HEK293 (cell line): ENCODE measurements around the gene OPA3.

ENCODE experiments used
- GFI1B ChIP-seq: fragments of 450-650 bp; formaldehyde crosslinking; IDR thresholded peaks from 2 replicates; pipeline ENCODE4 v1.5.1; 2016; ENCODE audit warnings: missing biosample characterization, missing genetic modification characterization
- GLIS1 ChIP-seq: fragments of 450-650 bp; formaldehyde crosslinking; IDR thresholded peaks from 2 replicates; pipeline ENCODE4 v1.5.1; 2016; ENCODE audit warnings: missing biosample characterization, missing genetic modification characterization
- HIC1 ChIP-seq: fragments of 450-650 bp; formaldehyde crosslinking; IDR thresholded peaks from 2 replicates; pipeline ENCODE4 v1.5.1; 2016; ENCODE audit warnings: missing biosample characterization, missing genetic modification characterization
- HOXC10 ChIP-seq: sonication (generic); formaldehyde crosslinking; IDR thresholded peaks from 2 replicates; pipeline ENCODE4 v1.8.1; 2023; ENCODE audit warnings: mild to moderate bottlenecking, missing genetic modification reagents
- KLF16 ChIP-seq: fragments of 450-650 bp; formaldehyde crosslinking; IDR thresholded peaks from 2 replicates; pipeline ENCODE4 v1.5.1; 2017; ENCODE audit warnings: missing biosample characterization, missing genetic modification characterization
- MZF1 ChIP-seq: fragments of 450-650 bp; formaldehyde crosslinking; IDR thresholded peaks from 2 replicates; pipeline ENCODE4 v1.5.1; 2017; ENCODE audit warnings: missing biosample characterization, missing genetic modification characterization, borderline replicate concordance
- PRDM4 ChIP-seq: fragments of 450-650 bp; formaldehyde crosslinking; IDR thresholded peaks from 2 replicates; pipeline ENCODE4 v1.5.1; 2017; ENCODE audit warnings: missing biosample characterization, missing genetic modification characterization
- YY2 ChIP-seq: fragments of 450-650 bp; formaldehyde crosslinking; IDR thresholded peaks from 2 replicates; pipeline ENCODE4 v1.5.1; 2016; ENCODE audit warnings: missing biosample characterization, missing genetic modification characterization
- ZBTB26 ChIP-seq: fragments of 450-650 bp; formaldehyde crosslinking; optimal IDR thresholded peaks from 2 replicates; pipeline ENCODE3; 2016; ENCODE audit warnings: missing biosample characterization, mild to moderate bottlenecking, missing genetic modification characterization
- ZFHX2 ChIP-seq: fragments of 450-650 bp; formaldehyde crosslinking; conservative IDR thresholded peaks from 2 replicates; pipeline ENCODE4 v1.5.1; 2016; ENCODE audit warnings: missing biosample characterization, missing genetic modification characterization
- ZFP41 ChIP-seq: fragments of 450-650 bp; formaldehyde crosslinking; IDR thresholded peaks from 2 replicates; pipeline ENCODE4 v1.5.1; 2016; ENCODE audit warnings: missing biosample characterization, missing genetic modification characterization, borderline replicate concordance
- ZNF140 ChIP-seq: fragments of 450-650 bp; formaldehyde crosslinking; IDR thresholded peaks from 2 replicates; pipeline ENCODE4 v1.5.1; 2016; ENCODE audit warnings: missing biosample characterization, missing genetic modification characterization
- ZNF16 ChIP-seq: fragments of 450-650 bp; formaldehyde crosslinking; IDR thresholded peaks from 2 replicates; pipeline ENCODE4 v1.5.1; 2016; ENCODE audit warnings: low read depth, missing biosample characterization, missing genetic modification characterization
- ZNF24 ChIP-seq: fragments of 450-650 bp; formaldehyde crosslinking; IDR thresholded peaks from 2 replicates; pipeline ENCODE4 v1.5.1; 2016; ENCODE audit warnings: missing biosample characterization, missing genetic modification characterization
- ZNF335 ChIP-seq: fragments of 450-650 bp; formaldehyde crosslinking; conservative IDR thresholded peaks from 2 replicates; pipeline ENCODE4 v1.5.1; 2016; ENCODE audit warnings: missing biosample characterization, missing genetic modification characterization
- ZNF398 ChIP-seq: fragments of 450-650 bp; formaldehyde crosslinking; IDR thresholded peaks from 2 replicates; pipeline ENCODE4 v1.5.1; 2017; ENCODE audit warnings: missing biosample characterization, missing genetic modification characterization
- ZNF501 ChIP-seq: fragments of 450-650 bp; formaldehyde crosslinking; IDR thresholded peaks from 2 replicates; pipeline ENCODE4 v1.5.1; 2016; ENCODE audit warnings: missing biosample characterization, missing genetic modification characterization
- ZNF518A ChIP-seq: fragments of 450-650 bp; formaldehyde crosslinking; conservative IDR thresholded peaks from 2 replicates; pipeline ENCODE4 v1.5.1; 2016; ENCODE audit warnings: low read depth, missing biosample characterization, missing genetic modification characterization
- ZNF529 ChIP-seq: fragments of 450-650 bp; formaldehyde crosslinking; IDR thresholded peaks from 2 replicates; pipeline ENCODE4 v1.5.1; 2017; ENCODE audit warnings: missing genetic modification characterization, missing biosample characterization; ENCODE audit not compliant: insufficient replicate concordance
- ZNF560 ChIP-seq: fragments of 450-650 bp; formaldehyde crosslinking; IDR thresholded peaks from 2 replicates; pipeline ENCODE4 v1.5.1; 2017; ENCODE audit warnings: missing biosample characterization, missing genetic modification characterization, borderline replicate concordance
- ZNF596 ChIP-seq: fragments of 450-650 bp; IDR thresholded peaks from 2 replicates; pipeline ENCODE4 v1.5.0; 2018; ENCODE audit warnings: missing biosample characterization, mild to moderate bottlenecking, missing genetic modification characterization, moderate library complexity
- ZNF623 ChIP-seq: fragments of 450-650 bp; formaldehyde crosslinking; IDR thresholded peaks from 2 replicates; pipeline ENCODE4 v1.5.1; 2016; ENCODE audit warnings: missing biosample characterization, missing genetic modification characterization
- ZSCAN16 ChIP-seq: fragments of 450-650 bp; formaldehyde crosslinking; IDR thresholded peaks from 2 replicates; pipeline ENCODE4 v1.5.1; 2016; ENCODE audit warnings: missing biosample characterization, missing genetic modification characterization
- ZSCAN4 ChIP-seq: fragments of 450-650 bp; formaldehyde crosslinking; IDR thresholded peaks from 2 replicates; pipeline ENCODE4 v1.5.1; 2017; ENCODE audit warnings: missing biosample characterization, missing genetic modification characterization

The OPA3 gene

GRCh38 chr19:45492627-45493470 lies 91.8 kb downstream of the OPA3 start (continued):
- TF ChIP-seq ZSCAN16 (tag by site-specific recombination), result no peak
- TF ChIP-seq HOXC10, result 0 out of 2 replicates have a peak, but pooled peaks have one; percentile 58
- no peak for TF ChIP-seq ZNF140 (tag by site-specific recombination)
- TF ChIP-seq ZNF623, result no peak
- peak; percentile 73; the same call in 1 of the 2 replicates for TF ChIP-seq GLIS1 (tag by site-specific recombination)
- TF ChIP-seq ZSCAN4 (tag by site-specific recombination), result no peak
- TF ChIP-seq ZFP41 (tag by site-specific recombination), result no peak
- TF ChIP-seq ZFHX2 (tag by site-specific recombination), result peak; percentile 27; the same call in 1 of the 2 replicates
- no peak for TF ChIP-seq YY2 (tag by site-specific recombination)
- TF ChIP-seq ZNF24 (tag by site-specific recombination), result no peak
- TF ChIP-seq ZNF398 (tag by site-specific recombination), result no peak
- no peak for TF ChIP-seq ZNF518A
- no peak for TF ChIP-seq ZNF16 (tag by site-specific recombination)
- no peak; the same call in 1 of the 2 replicates for TF ChIP-seq ZNF560 (tag by site-specific recombination)
- TF ChIP-seq ZNF335 (tag by site-specific recombination), result peak; percentile 92
- no peak for TF ChIP-seq PRDM4 (tag by site-specific recombination)
- no peak for TF ChIP-seq HIC1 (tag by site-specific recombination)
- no peak for TF ChIP-seq ZNF596
- no peak for TF ChIP-seq ZNF529 (tag by site-specific recombination)
- peak; percentile 54; the same call in 1 of the 2 replicates for TF ChIP-seq KLF16 (tag by site-specific recombination)
- TF ChIP-seq MZF1 (tag by site-specific recombination), result peak; percentile 35; the same call in 1 of the 2 replicates
- no peak for TF ChIP-seq GFI1B (tag by site-specific recombination)
- no peak for TF ChIP-seq ZNF501
- TF ChIP-seq ZBTB26 (tag by site-specific recombination), result peak; percentile 13
